Mesothelial cell of epicardium (in vitro differentiated cells): Measurements from ENCODE around the gene PIGU. TPM values are rescaled to one million over a fixed set of nuclear protein-coding genes. Genes with fewer than 3 reads are reported as not detected.

Experiments
- DNase-seq, 2 experiments: peaks; one replicate each; pipeline ENCODE4 v3.0.0; 2021; ENCODE audit warnings: low spot score in 2 of 2; ENCODE audit not compliant: unreplicated experiment in 2 of 2
- H3K27ac Mint-ChIP-seq: 2 replicates; pipeline ENCODE4 v1.8.0; 2021; ENCODE audit warnings: mixed read lengths
- H3K27me3 Mint-ChIP-seq: 2 replicates; pipeline ENCODE4 v1.8.0; 2021; ENCODE audit warnings: low read depth, mixed read lengths
- H3K36me3 Mint-ChIP-seq: 2 replicates; pipeline ENCODE4 v1.8.0; 2021; ENCODE audit warnings: mixed read lengths
- H3K4me1 Mint-ChIP-seq: 2 replicates; pipeline ENCODE4 v1.8.0; 2021; ENCODE audit warnings: mixed read lengths
- H3K4me3 Mint-ChIP-seq: 2 replicates; pipeline ENCODE4 v1.8.0; 2021; ENCODE audit warnings: mild to moderate bottlenecking, moderate library complexity, mixed read lengths
- H3K9me3 Mint-ChIP-seq: 2 replicates; pipeline ENCODE4 v1.8.0; 2021; ENCODE audit warnings: mixed read lengths
- CTCF ChIP-seq: fragments of 200-600 bp; sonication (generic); IDR thresholded peaks from one replicate; pipeline ENCODE4 v1.5.0; 2021; ENCODE audit warnings: antibody characterized with exemption; ENCODE audit not compliant: unreplicated experiment
- total RNA-seq: library from RNA; stranded (reverse); gene quantifications from 3 replicates; pipeline ENCODE4 v1.2.1, GENCODE V29; 2021

The PIGU gene
- total RNA-seq, 1 donor from 2014 or later: 32.6 TPM

GRCh38 chr20:34532320-34532719 lies 144.6 kb downstream of the PIGU start:
- TF ChIP-seq CTCF: no peak
- peaks cover 40% of the 10 kb centered on the region for H3K36me3 Mint-ChIP-seq
- no peak for DNase-seq
- no peaks in the 10 kb centered on the region for H3K27me3 Mint-ChIP-seq
- H3K4me3 Mint-ChIP-seq: no peak overlapping the region
- H3K27ac Mint-ChIP-seq: no peak overlapping the region
- peaks cover 4% of the 10 kb centered on the region for H3K4me1 Mint-ChIP-seq
- no peaks in the 10 kb centered on the region for H3K9me3 Mint-ChIP-seq

- Mint-ChIP-seq H3K4me1 (peaks cover 9% of the 10 kb centered on the region), H3K27me3 (no peaks in the 10 kb centered on the region), H3K4me3 (no peak overlapping the region), H3K9me3 (no peaks in the 10 kb centered on the region), H3K36me3 (peaks cover 34% of the 10 kb centered on the region), H3K27ac (peak overlapping the region; percentile 65)
- TF ChIP-seq CTCF: no peak
- DNase-seq: no peak
Observed at GRCh38 chr20:34531608-34532265, 145.2 kb downstream of the PIGU start.

- Mint-ChIP-seq H3K27me3 (no peaks in the 10 kb centered on the region), H3K4me1 (peaks cover 23% of the 10 kb centered on the region), H3K27ac (no peak overlapping the region), H3K4me3 (no peak overlapping the region), H3K36me3 (peaks cover 23% of the 10 kb centered on the region), H3K9me3 (no peaks in the 10 kb centered on the region)
- DNase-seq: no peak
- no peak for TF ChIP-seq CTCF
Observed at GRCh38 chr20:34530342-34530741, 146.6 kb downstream of the PIGU start.

GRCh38 chr20:34529742-34530141 lies 147.2 kb downstream of the PIGU start:
- no peaks in the 10 kb centered on the region for H3K9me3 Mint-ChIP-seq
- no peak overlapping the region for H3K27ac Mint-ChIP-seq
- H3K27me3 Mint-ChIP-seq: no peaks in the 10 kb centered on the region
- no peak for DNase-seq
- no peak for TF ChIP-seq CTCF
- H3K4me1 Mint-ChIP-seq: peaks cover 26% of the 10 kb centered on the region
- peaks cover 18% of the 10 kb centered on the region for H3K36me3 Mint-ChIP-seq
- no peak overlapping the region for H3K4me3 Mint-ChIP-seq

GRCh38 chr20:34528921-34529297 lies 148.0 kb downstream of the PIGU start:
- Mint-ChIP-seq H3K27me3 (no peaks in the 10 kb centered on the region), H3K9me3 (no peaks in the 10 kb centered on the region), H3K36me3 (peaks cover 12% of the 10 kb centered on the region), H3K4me3 (no peak overlapping the region), H3K27ac (no peak overlapping the region), H3K4me1 (peaks cover 26% of the 10 kb centered on the region)
- DNase-seq: peak in 1 of 2 experiments; percentile 21
- no peak for TF ChIP-seq CTCF
